SH-SY5Y (cell line): ENCODE measurements around the gene SLC25A26.

Experiments used
- GATA2 ChIP-seq: IDR thresholded peaks from 2 replicates; pipeline ENCODE4 v1.6.1; 2011; ENCODE audit warnings: mild to moderate bottlenecking, low read depth, low read length
- GATA3 ChIP-seq: IDR thresholded peaks from 2 replicates; pipeline ENCODE4 v1.6.1; 2011; ENCODE audit warnings: low read depth, mild to moderate bottlenecking, low read length, moderate library complexity

DNA sequence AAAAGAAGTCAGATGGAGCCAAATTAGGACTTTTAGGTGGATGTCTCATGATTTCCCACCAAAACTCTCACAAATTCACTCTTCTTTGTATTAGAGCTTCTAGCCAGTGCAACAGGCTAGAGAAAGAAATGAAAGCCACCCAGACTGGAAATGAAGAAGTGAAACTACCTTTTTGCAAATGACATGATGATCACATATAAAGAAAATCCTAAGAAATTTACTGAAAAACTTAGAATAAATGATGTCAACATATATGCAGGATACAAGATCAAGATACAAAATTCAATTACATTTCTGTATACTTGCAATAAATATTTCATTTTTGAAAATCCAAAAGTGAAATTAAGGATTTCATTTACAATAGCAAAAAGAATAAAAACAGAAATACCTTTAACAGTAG, 169.2 kb downstream of the SLC25A26 start:
- TF ChIP-seq GATA2 (no peak), GATA3 (no peak)
